Neuronal stem cell (in vitro differentiated cells): ENCODE measurements around the gene SNRNP35.
"Not testable (repeated sequence)": the region's sequence is repeated elsewhere in the genome, so short reads cannot be mapped to it uniquely, and the experiment has no call there.

Source experiments
- DNase-seq: peaks from one replicate; pipeline ENCODE4 v3.0.0-alpha.2; 2013; ENCODE audit warnings: low spot score
- H2AFZ ChIP-seq: one replicate; pipeline ENCODE4 v1.6.1; 2013; ENCODE audit warnings: mild to moderate bottlenecking, low read length, inconsistent platforms
- H2AK5ac ChIP-seq: 2 replicates; pipeline ENCODE4 v1.6.1; 2013; ENCODE audit warnings: low read depth, mild to moderate bottlenecking, inconsistent platforms, low read length, moderate library complexity, mixed read lengths
- H2BK120ac ChIP-seq: 2 replicates; pipeline ENCODE4 v1.6.1; 2013; ENCODE audit warnings: low read depth, mild to moderate bottlenecking, inconsistent platforms, low read length, moderate library complexity, mixed read lengths
- H2BK12ac ChIP-seq: one replicate; pipeline ENCODE4 v1.6.1; 2013; ENCODE audit warnings: low read length, inconsistent platforms
- H2BK15ac ChIP-seq: 2 replicates; pipeline ENCODE4 v1.6.1; 2013; ENCODE audit warnings: mild to moderate bottlenecking, low read length, inconsistent platforms, mixed read lengths
- H2BK5ac ChIP-seq: one replicate; pipeline ENCODE4 v1.6.1; 2013; ENCODE audit warnings: inconsistent platforms, mild to moderate bottlenecking, low read length, moderate library complexity
- H3K14ac ChIP-seq: one replicate; pipeline ENCODE4 v1.6.1; 2013; ENCODE audit warnings: low read length, inconsistent platforms
- H3K18ac ChIP-seq: 2 replicates; pipeline ENCODE4 v1.6.1; 2013; ENCODE audit warnings: low read length, inconsistent platforms
- H3K23ac ChIP-seq: 2 replicates; pipeline ENCODE4 v1.6.1; 2013; ENCODE audit warnings: low read depth, mild to moderate bottlenecking, mixed read lengths, low read length, inconsistent platforms; ENCODE audit not compliant: poor library complexity
- H3K27ac ChIP-seq: replicated peaks from 3 replicates; pipeline ENCODE4 v1.5.1; 2013; ENCODE audit warnings: low read length, inconsistent platforms
- H3K27me3 ChIP-seq, 3 experiments: 2 replicates each; pipeline ENCODE4 v1.6.1; 2013; ENCODE audit warnings: low read length in 3 of 3, mild to moderate bottlenecking in 2 of 3, inconsistent platforms in 1 of 3, low read depth in 1 of 3, mixed read lengths in 1 of 3, moderate library complexity in 1 of 3; ENCODE audit not compliant: control insufficient read depth in 3 of 3, insufficient read depth in 3 of 3
- H3K36me3 ChIP-seq, 2 donors: replicated peaks in 1 of 2; 2 replicates each; pipeline ENCODE4 v1.6.1; 2013; ENCODE audit warnings: low read length in 2 of 2; ENCODE audit not compliant: control insufficient read depth in 2 of 2, insufficient read depth in 2 of 2
- H3K4ac ChIP-seq: 2 replicates; pipeline ENCODE4 v1.6.1; 2013; ENCODE audit warnings: inconsistent platforms, mild to moderate bottlenecking, low read length, moderate library complexity
- H3K4me1 ChIP-seq, 2 donors: 1 replicate in 1 of 2; 2 replicates in 1 of 2; pipeline ENCODE4 v1.6.1; 2013; ENCODE audit warnings: low read length in 2 of 2, low read depth in 1 of 2; ENCODE audit not compliant: control insufficient read depth in 2 of 2, insufficient read depth in 1 of 2
- H3K4me2 ChIP-seq: one replicate; pipeline ENCODE4 v1.6.1; 2013; ENCODE audit warnings: mild to moderate bottlenecking, low read length, inconsistent platforms; ENCODE audit not compliant: insufficient read depth, poor library complexity, severe bottlenecking
- H3K4me3 ChIP-seq, 2 donors: 2 replicates each; pipeline ENCODE4 v1.5.1; 2013; ENCODE audit warnings: low read length in 2 of 2, mild to moderate bottlenecking in 2 of 2, inconsistent platforms in 1 of 2, moderate library complexity in 1 of 2
- H3K79me1 ChIP-seq: one replicate; pipeline ENCODE4 v1.6.1; 2013; ENCODE audit warnings: low read depth, mild to moderate bottlenecking, inconsistent platforms, low read length, moderate library complexity
- H3K9ac ChIP-seq: one replicate; pipeline ENCODE4 v1.6.1; 2013; ENCODE audit warnings: mild to moderate bottlenecking, low read depth, low read length, inconsistent platforms; ENCODE audit not compliant: poor library complexity
- H3K9me3 ChIP-seq, 2 donors: replicated peaks in 1 of 2; 2 replicates each; pipeline versions ENCODE3 to v1.6.1; 2013; ENCODE audit warnings: low read length in 2 of 2, mild to moderate bottlenecking in 2 of 2, inconsistent platforms in 1 of 2, low read depth in 1 of 2, mixed read lengths in 1 of 2, moderate library complexity in 1 of 2; ENCODE audit not compliant: control insufficient read depth in 2 of 2, insufficient read depth in 1 of 2
- H4K8ac ChIP-seq: one replicate; pipeline ENCODE4 v1.6.1; 2013; ENCODE audit warnings: low read depth, mild to moderate bottlenecking, inconsistent platforms, low read length, moderate library complexity
- H4K91ac ChIP-seq: one replicate; pipeline ENCODE4 v1.6.1; 2013; ENCODE audit warnings: low read length, low read depth, mild to moderate bottlenecking, inconsistent platforms; ENCODE audit not compliant: poor library complexity
- WGBS, 2 donors: extraction: QIAGEN DNeasy Blood & Tissue Kit; methylation state at CpG; one replicate each; pipeline ENCODE4 v1.1.7; 2013; ENCODE audit warnings: missing lambda C conversion rate in 2 of 2, mixed read lengths in 1 of 2; ENCODE audit not compliant: insufficient read length in 2 of 2, insufficient replicate concordance in 1 of 2; ENCODE audit errors: extremely low coverage in 2 of 2; 5-methylcytosine and 5-hydroxymethylcytosine counted together

Gene SNRNP35

DNA sequence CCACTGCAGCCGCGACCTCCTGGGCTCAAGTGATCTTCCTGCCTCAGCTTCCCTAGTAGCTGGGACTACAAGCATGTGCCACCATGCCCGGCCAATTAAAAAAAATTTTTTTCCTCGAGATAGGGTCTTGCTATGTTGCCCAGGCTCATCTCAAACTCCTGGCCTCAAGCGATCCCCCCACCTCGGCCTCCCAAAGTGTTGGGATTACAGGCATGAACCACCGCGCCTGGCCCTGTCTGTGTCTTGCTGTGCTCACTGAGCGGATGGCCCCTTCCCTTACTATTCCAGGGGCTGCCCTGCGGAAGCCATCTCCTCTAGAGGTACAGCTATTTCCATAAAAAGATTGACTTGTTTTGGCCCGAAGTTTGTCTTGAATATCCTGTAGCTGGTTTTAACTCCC is 20.1 kb downstream of the SNRNP35 start:
- Histone ChIP-seq H2AFZ (no peak overlapping the region), H2BK12ac (no peak overlapping the region), H2BK120ac (no peak overlapping the region), H2BK15ac (no peak overlapping the region), H3K79me1 (peaks cover 3% of the 10 kb centered on the region), H4K8ac (no peak overlapping the region), H2BK5ac (no peak overlapping the region), H3K4me1 (no peaks in the 10 kb centered on the region), H3K4me2 (no peak overlapping the region), H2AK5ac (no peak overlapping the region), H3K9ac (no peak overlapping the region), H3K14ac (no peak overlapping the region), H3K4ac (no peak overlapping the region), H4K91ac (no peak overlapping the region), H3K4me3 (no peak overlapping the region), H3K36me3 (peaks cover 9 to 74% of the 10 kb centered on the region in 2 donors), H3K27ac (no peak overlapping the region), H3K9me3 (no peaks in the 10 kb centered on the region), H3K18ac (no peak overlapping the region), H3K27me3 (no peaks in the 10 kb centered on the region), H3K23ac (no peak overlapping the region)
- DNase-seq = no peak
- WGBS, 2 donors = no CpG with 5 or more reads among the region's 11 CpGs

- no peak for DNase-seq
- H2BK120ac ChIP-seq = no peak overlapping the region
These were observed 20.8 kb downstream of the SNRNP35 start for GRCh38 chr12:123478762-123479161.

GRCh38 chr12:123479442-123480180 is 21.7 kb downstream of the SNRNP35 start:
- no peak overlapping the region for H2AFZ ChIP-seq
- DNase-seq = no peak
- no peak overlapping the region for H2BK12ac ChIP-seq
- no peak overlapping the region for H2BK15ac ChIP-seq
- no peak overlapping the region for H3K18ac ChIP-seq
- no peak overlapping the region for H2AK5ac ChIP-seq
- H4K8ac ChIP-seq = no peak overlapping the region
- H3K79me1 ChIP-seq = peaks cover 3% of the 10 kb centered on the region
- H3K9ac ChIP-seq = no peak overlapping the region
- no peak overlapping the region for H3K4me3 ChIP-seq
- H3K4me1 ChIP-seq = no peaks in the 10 kb centered on the region
- H2BK120ac ChIP-seq = no peak overlapping the region
- H3K23ac ChIP-seq = no peak overlapping the region
- no peak overlapping the region for H3K27ac ChIP-seq
- no peak overlapping the region for H3K14ac ChIP-seq
- H4K91ac ChIP-seq = no peak overlapping the region
- no peak overlapping the region for H3K4ac ChIP-seq
- H3K4me2 ChIP-seq = no peak overlapping the region
- H3K36me3 ChIP-seq = peaks cover 11 to 80% of the 10 kb centered on the region in 2 donors
- no peaks in the 10 kb centered on the region for H3K27me3 ChIP-seq
- no CpG with 5 or more reads among the region's 14 CpGs for WGBS, 2 donors
- no peaks in the 10 kb centered on the region for H3K9me3 ChIP-seq
- no peak overlapping the region for H2BK5ac ChIP-seq

More at GRCh38 chr12:123478762-123479161, 20.8 kb downstream of the SNRNP35 start:
- Histone ChIP-seq H2AK5ac (no peak overlapping the region), H3K18ac (no peak overlapping the region), H3K79me1 (peaks cover 3% of the 10 kb centered on the region), H3K27me3 (no peaks in the 10 kb centered on the region), H3K36me3 (peaks cover 9 to 79% of the 10 kb centered on the region in 2 donors), H3K9ac (no peak overlapping the region), H2BK15ac (no peak overlapping the region), H4K91ac (no peak overlapping the region), H3K14ac (no peak overlapping the region), H4K8ac (no peak overlapping the region), H3K4me2 (no peak overlapping the region), H3K4me1 (no peaks in the 10 kb centered on the region), H3K4me3 (no peak overlapping the region), H3K23ac (no peak overlapping the region), H2BK5ac (no peak overlapping the region), H2AFZ (no peak overlapping the region), H2BK12ac (no peak overlapping the region), H3K9me3 (no peaks in the 10 kb centered on the region), H3K4ac (no peak overlapping the region), H3K27ac (no peak overlapping the region)
- WGBS, 2 donors = no CpG with 5 or more reads among the region's 10 CpGs

GRCh38 chr12:123481251-123481650 is 23.3 kb downstream of the SNRNP35 start:
- not testable (repeated sequence) for H3K27me3 ChIP-seq, H2BK120ac ChIP-seq, H3K14ac ChIP-seq, H3K27ac ChIP-seq, H3K9ac ChIP-seq, H3K79me1 ChIP-seq, H2BK15ac ChIP-seq, H4K8ac ChIP-seq, H3K18ac ChIP-seq, H2AFZ ChIP-seq, H3K4ac ChIP-seq, H3K4me1 ChIP-seq, H2BK5ac ChIP-seq, H3K4me2 ChIP-seq, DNase-seq, H3K9me3 ChIP-seq, H4K91ac ChIP-seq, H3K23ac ChIP-seq, H3K4me3 ChIP-seq, H2AK5ac ChIP-seq, H2BK12ac ChIP-seq
- peaks cover 7 to 86% of the 10 kb centered on the region in 2 donors for H3K36me3 ChIP-seq
- WGBS, 2 donors = no CpG with 5 or more reads among the region's 5 CpGs
